Suprapubic skin (tissue), 3 donors: ENCODE measurements around the gene RTTN.

Source experiments
- CTCF ChIP-seq, 2 donors: fragments of 200-600 bp in 1 of 2; fragments of 450-650 bp in 1 of 2; sonication (generic) in 1 of 2; IDR thresholded peaks; one replicate each; pipeline ENCODE4 v1.5.1; 2016 to 2019; ENCODE audit warnings: antibody characterized with exemption in 2 of 2, mild to moderate bottlenecking in 1 of 2, moderate library complexity in 1 of 2
- POLR2AphosphoS5 ChIP-seq, 3 donors: sonication (generic); formaldehyde crosslinking; IDR thresholded peaks; one replicate each; pipeline ENCODE4 v1.6.1; 2017; ENCODE audit warnings: antibody characterized with exemption in 3 of 3

- TF ChIP-seq POLR2AphosphoS5 (IDR thresholded peaks at IDR 0.05) (no peak), CTCF (IDR thresholded peaks at IDR 0.05) (no peak)
These were observed 252.3 kb downstream of the RTTN start for GRCh38 chr18:69953191-69953590.
